Fibroblast of mammary gland (primary cell): ENCODE data around the gene XKR7.

ENCODE experiments used
- DNase-seq: peaks from one replicate; pipeline ENCODE4 v3.0.0-alpha.2; 2010; ENCODE audit warnings: low read depth
- H3K4me3 ChIP-seq: 2 replicates; pipeline ENCODE4 v1.5.1; 2011; ENCODE audit warnings: low read depth, mild to moderate bottlenecking, low read length, moderate library complexity; ENCODE audit not compliant: control insufficient read depth
- CTCF ChIP-seq: conservative IDR thresholded peaks from 2 replicates; pipeline ENCODE4 v1.5.1; 2011; ENCODE audit warnings: low read depth, low read length, inconsistent platforms; ENCODE audit not compliant: control insufficient read depth, insufficient read depth

XKR7 gene

GRCh38 chr20:31966991-31967655 lies 828 bp upstream of the XKR7 start:
- no peak for DNase-seq
- TF ChIP-seq CTCF = no peak
- H3K4me3 ChIP-seq = no peak overlapping the region

DNA sequence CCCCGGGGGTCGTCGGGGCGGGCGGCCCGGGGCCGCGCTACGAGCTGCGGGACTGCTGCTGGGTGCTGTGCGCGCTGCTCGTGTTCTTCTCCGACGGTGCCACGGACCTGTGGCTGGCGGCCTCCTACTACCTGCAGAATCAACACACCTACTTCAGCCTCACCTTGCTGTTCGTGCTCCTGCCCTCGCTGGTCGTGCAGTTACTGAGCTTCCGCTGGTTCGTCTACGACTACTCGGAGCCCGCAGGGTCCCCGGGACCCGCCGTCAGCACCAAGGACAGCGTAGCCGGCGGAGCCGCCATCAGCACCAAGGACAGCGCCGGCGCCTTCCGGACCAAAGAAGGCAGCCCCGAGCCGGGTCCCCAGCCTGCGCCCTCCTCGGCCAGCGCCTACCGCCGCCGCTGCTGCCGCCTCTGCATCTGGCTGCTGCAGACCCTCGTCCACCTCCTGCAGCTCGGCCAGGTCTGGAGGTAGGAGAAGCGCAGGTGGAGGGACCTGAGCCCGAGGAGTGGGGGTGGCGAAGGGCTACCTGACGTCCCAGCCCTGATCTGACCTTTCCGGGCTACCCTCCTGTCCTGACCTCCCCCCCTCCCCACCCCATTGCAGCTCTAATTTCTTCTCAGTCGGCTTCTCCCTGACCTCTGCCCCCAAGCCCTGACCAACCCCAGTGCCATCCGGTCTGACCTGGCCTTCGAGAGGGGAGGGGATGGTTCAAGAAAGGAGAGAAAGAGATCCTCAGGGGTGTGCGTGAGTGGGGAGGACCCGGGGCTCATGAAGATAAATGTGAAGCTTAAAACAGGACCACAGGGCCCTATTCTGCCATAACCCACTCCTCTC lies 558 bp downstream of the XKR7 start:
- TF ChIP-seq CTCF = no peak
- H3K4me3 ChIP-seq = no peak overlapping the region
- peak; percentile 41 for DNase-seq

DNA sequence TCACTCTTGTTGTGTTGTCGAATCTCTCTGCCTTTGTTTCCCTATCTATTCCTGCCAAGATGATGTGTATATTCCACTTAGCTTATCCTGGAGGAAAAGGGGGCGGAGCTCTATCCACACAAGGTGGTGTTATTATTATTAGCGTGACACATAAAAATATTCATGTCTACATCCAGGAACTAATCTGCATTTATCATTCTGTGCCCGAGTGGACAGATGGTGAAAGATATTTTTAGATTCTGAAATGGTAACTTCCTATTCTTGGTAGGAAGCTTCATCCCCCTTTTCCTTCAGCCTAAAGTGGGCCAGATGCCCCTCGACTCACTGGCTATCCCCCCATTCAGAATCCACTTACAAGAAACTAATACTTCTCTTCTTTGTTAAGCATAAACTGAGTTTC lies 2.0 kb downstream of the XKR7 start:
- no peak overlapping the region for H3K4me3 ChIP-seq
- no peak for TF ChIP-seq CTCF
- no peak for DNase-seq

DNA sequence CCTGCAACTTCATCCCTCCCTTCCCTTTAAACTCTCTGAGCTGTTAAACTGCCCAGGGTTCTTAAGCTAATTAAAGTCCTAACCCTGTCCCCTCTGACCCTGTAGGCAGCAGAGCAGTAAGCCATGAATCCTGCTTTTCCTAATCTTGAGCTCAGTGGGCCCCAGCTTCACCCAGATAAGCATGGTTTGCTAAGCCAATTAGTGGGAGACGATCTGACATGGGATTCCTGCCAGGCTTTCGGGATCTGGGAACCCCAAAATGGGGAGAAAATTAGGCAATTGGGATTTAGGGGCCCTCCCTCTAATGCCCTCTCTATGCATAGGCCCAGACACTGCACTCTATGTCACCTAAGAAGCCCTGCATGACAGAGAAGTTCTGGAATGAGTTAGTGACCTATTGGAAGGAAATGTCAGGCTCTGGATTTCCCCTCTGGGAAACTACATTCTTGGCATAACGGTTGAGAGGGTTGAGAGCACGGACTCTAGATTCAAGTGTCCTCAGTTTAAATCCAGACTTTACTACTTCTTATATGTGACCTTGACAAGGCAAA lies 4.6 kb downstream of the XKR7 start:
- DNase-seq = no peak
- no peak overlapping the region for H3K4me3 ChIP-seq
- TF ChIP-seq CTCF = no peak

GRCh38 chr20:31974296-31974695 lies 6.3 kb downstream of the XKR7 start:
- TF ChIP-seq CTCF = no peak
- no peak overlapping the region for H3K4me3 ChIP-seq
- no peak for DNase-seq

DNA sequence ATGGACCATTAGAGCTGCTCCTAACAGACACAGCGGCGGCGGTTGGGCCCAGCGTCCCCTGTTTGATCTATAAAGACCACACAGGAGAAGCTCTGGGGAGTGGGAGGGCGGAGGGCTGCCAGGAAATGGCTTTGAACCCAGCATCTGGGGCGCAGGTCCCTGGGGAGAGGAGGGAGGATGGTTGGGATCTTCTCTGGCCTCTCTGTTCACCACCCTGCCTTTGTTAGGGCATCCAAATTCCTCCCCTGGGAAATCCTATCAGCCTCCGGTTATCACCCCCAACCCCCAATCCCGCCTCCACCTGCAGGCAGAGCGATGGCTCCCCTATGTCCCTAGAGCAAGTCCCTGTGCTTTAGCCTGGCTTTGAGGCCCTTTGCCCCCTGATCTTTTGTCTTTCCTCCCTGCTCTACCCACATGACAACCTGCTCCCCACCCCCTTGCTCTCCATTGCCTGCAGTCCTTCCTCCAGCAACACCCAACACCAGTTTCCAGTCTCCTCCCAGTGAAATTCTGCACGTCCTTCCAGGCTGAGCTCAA lies 7.1 kb downstream of the XKR7 start:
- no peak overlapping the region for H3K4me3 ChIP-seq
- DNase-seq = no peak
- no peak for TF ChIP-seq CTCF
